HepG2 (cell line): ENCODE measurements around the gene SSC5D. TPM values are rescaled to one million over a fixed set of nuclear protein-coding genes. Genes with fewer than 3 reads are reported as not detected.
A peak's percentile ranks its signal among the peaks of the same experiment; 100 is the strongest.

Experiments used
- HDAC2 ChIP-seq: sonication (generic); formaldehyde crosslinking; IDR thresholded peaks from 2 replicates; pipeline ENCODE4 v1.4.0; 2020; ENCODE audit warnings: missing genetic modification reagents
- HNF4G ChIP-seq, 2 experiments: sonication (generic) in 1 of 2; formaldehyde crosslinking in 1 of 2; IDR thresholded peaks; 2 replicates each; pipeline versions ENCODE4 v1.4.0 to v1.6.1; 2011 to 2020; ENCODE audit warnings: borderline replicate concordance in 2 of 2, low read depth in 2 of 2, mild to moderate bottlenecking in 2 of 2, low read length in 1 of 2, missing genetic modification reagents in 1 of 2, moderate library complexity in 1 of 2
- SRY ChIP-seq: sonication (generic); formaldehyde crosslinking; IDR thresholded peaks from 2 replicates; pipeline ENCODE4 v1.8.0; 2022; ENCODE audit warnings: mild to moderate bottlenecking, missing genetic modification reagents
- ZBTB7B ChIP-seq: sonication (generic); formaldehyde crosslinking; IDR thresholded peaks from 2 replicates; pipeline ENCODE4 v1.4.0; 2020; ENCODE audit warnings: missing genetic modification reagents
- ZC3H4 ChIP-seq: sonication (generic); formaldehyde crosslinking; IDR thresholded peaks from 2 replicates; pipeline ENCODE4 v1.4.0; 2020; ENCODE audit warnings: missing genetic modification reagents, borderline replicate concordance
- ZNF337 ChIP-seq: sonication (generic); formaldehyde crosslinking; IDR thresholded peaks from 2 replicates; pipeline ENCODE4 v1.5.1; 2020; ENCODE audit warnings: missing genetic modification reagents, low read depth, mild to moderate bottlenecking, borderline replicate concordance
- ZNF788 ChIP-seq: sonication (generic); formaldehyde crosslinking; IDR thresholded peaks from 2 replicates; pipeline ENCODE4 v1.5.0; 2020; ENCODE audit warnings: mild to moderate bottlenecking, missing genetic modification reagents, borderline replicate concordance
- polyA plus RNA-seq, 8 experiments: library from polyadenylated mRNA; depleted of rRNA in 3 of 8; stranded (reverse) in 7 of 8; unstranded in 1 of 8; fragments of >200 nt; fragmentation: Illumina TruSeq in 4 of 8; extraction: Trizol in 4 of 8; gene quantifications; 2 replicates each; pipeline versions ENCODE4 v1.2.1 to v1.2.3, GENCODE V29; 2011 to 2016; ENCODE audit warnings: low read depth in 4 of 8, missing spikeins in 1 of 8, mixed read lengths in 1 of 8; ENCODE audit not compliant: insufficient read depth in 1 of 8
- total RNA-seq, 5 experiments: library from RNA; depleted of rRNA; stranded (reverse); fragments of >200 nt; fragmentation: Illumina TruSeq; extraction: Trizol; gene quantifications; 2 replicates each; pipeline ENCODE4 v1.2.3, GENCODE V29; 2016; ENCODE audit warnings: low read depth in 1 of 5
- TF ChIP-seq, protein P1 (sequence below): sonication (generic); formaldehyde crosslinking; IDR thresholded peaks from 2 replicates; pipeline ENCODE4 v1.5.0; 2020; ENCODE audit warnings: mild to moderate bottlenecking, missing genetic modification reagents, borderline replicate concordance
- TF ChIP-seq, protein P2 (sequence below): sonication (generic); formaldehyde crosslinking; IDR thresholded peaks from 2 replicates; pipeline ENCODE4 v1.9.0; 2021; ENCODE audit warnings: mild to moderate bottlenecking, missing genetic modification reagents
- TF ChIP-seq, protein P3 (sequence below): sonication (generic); formaldehyde crosslinking; IDR thresholded peaks from 2 replicates; pipeline ENCODE4 v1.8.1; 2023; ENCODE audit warnings: mild to moderate bottlenecking, missing genetic modification reagents, borderline replicate concordance
- TF ChIP-seq, protein P4 (sequence below): IDR thresholded peaks from 2 replicates; pipeline ENCODE4 v1.6.1; 2016

The SSC5D gene
- total and polyA plus RNA-seq, 2 of the 13 experiments (the other 11 are each of a cell fraction or from before 2014, with no cell fraction given) = not detected

DNA sequence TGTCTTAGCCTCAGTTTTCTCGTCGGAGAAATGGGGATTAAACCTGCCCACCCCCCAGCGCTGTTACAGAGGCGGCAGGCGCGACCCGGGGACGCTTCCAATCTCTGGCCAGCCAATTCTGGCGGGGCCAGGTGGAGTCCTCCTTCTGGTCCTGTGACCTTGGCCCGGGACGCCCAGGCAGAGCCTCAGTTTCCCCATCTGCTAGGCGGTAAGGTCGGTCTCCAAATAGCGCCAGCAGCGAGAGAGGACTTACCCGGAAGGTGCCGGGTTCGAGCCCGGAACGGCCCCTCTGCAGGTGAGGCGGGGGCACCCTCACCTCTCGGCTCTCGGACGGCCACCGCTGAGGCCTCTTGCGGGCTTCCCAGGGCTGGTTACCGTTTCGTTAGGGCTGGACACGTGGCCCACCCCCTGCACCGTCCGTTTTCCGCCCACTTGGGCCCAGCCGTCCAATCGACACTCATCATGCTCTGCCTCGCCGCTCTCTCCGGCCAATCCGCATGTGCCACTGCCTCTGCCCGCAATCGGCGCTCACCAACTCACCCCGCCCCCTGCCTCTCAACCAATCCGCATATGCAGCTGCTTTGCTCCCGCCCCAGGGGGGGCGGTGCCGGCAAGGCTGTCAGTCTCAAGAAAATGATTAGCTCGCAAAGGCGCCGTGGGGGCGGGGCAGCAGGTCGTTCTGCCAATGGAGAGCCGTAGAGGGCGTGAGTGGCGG, 26.8 kb upstream of the SSC5D start, which contains the start of gene ISOC2 (continued):
- TF ChIP-seq, protein P1, sequence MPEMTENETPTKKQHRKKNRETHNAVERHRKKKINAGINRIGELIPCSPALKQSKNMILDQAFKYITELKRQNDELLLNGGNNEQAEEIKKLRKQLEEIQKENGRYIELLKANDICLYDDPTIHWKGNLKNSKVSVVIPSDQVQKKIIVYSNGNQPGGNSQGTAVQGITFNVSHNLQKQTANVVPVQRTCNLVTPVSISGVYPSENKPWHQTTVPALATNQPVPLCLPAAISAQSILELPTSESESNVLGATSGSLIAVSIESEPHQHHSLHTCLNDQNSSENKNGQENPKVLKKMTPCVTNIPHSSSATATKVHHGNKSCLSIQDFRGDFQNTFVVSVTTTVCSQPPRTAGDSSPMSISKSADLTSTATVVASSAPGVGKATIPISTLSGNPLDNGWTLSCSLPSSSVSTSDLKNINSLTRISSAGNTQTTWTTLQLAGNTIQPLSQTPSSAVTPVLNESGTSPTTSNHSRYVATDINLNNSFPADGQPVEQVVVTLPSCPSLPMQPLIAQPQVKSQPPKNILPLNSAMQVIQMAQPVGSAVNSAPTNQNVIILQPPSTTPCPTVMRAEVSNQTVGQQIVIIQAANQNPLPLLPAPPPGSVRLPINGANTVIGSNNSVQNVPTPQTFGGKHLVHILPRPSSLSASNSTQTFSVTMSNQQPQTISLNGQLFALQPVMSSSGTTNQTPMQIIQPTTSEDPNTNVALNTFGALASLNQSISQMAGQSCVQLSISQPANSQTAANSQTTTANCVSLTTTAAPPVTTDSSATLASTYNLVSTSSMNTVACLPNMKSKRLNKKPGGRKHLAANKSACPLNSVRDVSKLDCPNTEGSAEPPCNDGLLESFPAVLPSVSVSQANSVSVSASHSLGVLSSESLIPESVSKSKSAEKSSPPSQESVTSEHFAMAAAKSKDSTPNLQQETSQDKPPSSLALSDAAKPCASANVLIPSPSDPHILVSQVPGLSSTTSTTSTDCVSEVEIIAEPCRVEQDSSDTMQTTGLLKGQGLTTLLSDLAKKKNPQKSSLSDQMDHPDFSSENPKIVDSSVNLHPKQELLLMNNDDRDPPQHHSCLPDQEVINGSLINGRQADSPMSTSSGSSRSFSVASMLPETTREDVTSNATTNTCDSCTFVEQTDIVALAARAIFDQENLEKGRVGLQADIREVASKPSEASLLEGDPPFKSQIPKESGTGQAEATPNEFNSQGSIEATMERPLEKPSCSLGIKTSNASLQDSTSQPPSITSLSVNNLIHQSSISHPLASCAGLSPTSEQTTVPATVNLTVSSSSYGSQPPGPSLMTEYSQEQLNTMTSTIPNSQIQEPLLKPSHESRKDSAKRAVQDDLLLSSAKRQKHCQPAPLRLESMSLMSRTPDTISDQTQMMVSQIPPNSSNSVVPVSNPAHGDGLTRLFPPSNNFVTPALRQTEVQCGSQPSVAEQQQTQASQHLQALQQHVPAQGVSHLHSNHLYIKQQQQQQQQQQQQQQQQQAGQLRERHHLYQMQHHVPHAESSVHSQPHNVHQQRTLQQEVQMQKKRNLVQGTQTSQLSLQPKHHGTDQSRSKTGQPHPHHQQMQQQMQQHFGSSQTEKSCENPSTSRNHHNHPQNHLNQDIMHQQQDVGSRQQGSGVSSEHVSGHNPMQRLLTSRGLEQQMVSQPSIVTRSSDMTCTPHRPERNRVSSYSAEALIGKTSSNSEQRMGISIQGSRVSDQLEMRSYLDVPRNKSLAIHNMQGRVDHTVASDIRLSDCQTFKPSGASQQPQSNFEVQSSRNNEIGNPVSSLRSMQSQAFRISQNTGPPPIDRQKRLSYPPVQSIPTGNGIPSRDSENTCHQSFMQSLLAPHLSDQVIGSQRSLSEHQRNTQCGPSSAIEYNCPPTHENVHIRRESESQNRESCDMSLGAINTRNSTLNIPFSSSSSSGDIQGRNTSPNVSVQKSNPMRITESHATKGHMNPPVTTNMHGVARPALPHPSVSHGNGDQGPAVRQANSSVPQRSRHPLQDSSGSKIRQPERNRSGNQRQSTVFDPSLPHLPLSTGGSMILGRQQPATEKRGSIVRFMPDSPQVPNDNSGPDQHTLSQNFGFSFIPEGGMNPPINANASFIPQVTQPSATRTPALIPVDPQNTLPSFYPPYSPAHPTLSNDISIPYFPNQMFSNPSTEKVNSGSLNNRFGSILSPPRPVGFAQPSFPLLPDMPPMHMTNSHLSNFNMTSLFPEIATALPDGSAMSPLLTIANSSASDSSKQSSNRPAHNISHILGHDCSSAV = peak; percentile 55; the same call in 1 of the 2 replicates
- TF ChIP-seq ZBTB7B (CRISPR knock-in tag) = 0 out of 2 replicates have a peak, but pooled peaks have one; percentile 13
- TF ChIP-seq, protein P2, sequence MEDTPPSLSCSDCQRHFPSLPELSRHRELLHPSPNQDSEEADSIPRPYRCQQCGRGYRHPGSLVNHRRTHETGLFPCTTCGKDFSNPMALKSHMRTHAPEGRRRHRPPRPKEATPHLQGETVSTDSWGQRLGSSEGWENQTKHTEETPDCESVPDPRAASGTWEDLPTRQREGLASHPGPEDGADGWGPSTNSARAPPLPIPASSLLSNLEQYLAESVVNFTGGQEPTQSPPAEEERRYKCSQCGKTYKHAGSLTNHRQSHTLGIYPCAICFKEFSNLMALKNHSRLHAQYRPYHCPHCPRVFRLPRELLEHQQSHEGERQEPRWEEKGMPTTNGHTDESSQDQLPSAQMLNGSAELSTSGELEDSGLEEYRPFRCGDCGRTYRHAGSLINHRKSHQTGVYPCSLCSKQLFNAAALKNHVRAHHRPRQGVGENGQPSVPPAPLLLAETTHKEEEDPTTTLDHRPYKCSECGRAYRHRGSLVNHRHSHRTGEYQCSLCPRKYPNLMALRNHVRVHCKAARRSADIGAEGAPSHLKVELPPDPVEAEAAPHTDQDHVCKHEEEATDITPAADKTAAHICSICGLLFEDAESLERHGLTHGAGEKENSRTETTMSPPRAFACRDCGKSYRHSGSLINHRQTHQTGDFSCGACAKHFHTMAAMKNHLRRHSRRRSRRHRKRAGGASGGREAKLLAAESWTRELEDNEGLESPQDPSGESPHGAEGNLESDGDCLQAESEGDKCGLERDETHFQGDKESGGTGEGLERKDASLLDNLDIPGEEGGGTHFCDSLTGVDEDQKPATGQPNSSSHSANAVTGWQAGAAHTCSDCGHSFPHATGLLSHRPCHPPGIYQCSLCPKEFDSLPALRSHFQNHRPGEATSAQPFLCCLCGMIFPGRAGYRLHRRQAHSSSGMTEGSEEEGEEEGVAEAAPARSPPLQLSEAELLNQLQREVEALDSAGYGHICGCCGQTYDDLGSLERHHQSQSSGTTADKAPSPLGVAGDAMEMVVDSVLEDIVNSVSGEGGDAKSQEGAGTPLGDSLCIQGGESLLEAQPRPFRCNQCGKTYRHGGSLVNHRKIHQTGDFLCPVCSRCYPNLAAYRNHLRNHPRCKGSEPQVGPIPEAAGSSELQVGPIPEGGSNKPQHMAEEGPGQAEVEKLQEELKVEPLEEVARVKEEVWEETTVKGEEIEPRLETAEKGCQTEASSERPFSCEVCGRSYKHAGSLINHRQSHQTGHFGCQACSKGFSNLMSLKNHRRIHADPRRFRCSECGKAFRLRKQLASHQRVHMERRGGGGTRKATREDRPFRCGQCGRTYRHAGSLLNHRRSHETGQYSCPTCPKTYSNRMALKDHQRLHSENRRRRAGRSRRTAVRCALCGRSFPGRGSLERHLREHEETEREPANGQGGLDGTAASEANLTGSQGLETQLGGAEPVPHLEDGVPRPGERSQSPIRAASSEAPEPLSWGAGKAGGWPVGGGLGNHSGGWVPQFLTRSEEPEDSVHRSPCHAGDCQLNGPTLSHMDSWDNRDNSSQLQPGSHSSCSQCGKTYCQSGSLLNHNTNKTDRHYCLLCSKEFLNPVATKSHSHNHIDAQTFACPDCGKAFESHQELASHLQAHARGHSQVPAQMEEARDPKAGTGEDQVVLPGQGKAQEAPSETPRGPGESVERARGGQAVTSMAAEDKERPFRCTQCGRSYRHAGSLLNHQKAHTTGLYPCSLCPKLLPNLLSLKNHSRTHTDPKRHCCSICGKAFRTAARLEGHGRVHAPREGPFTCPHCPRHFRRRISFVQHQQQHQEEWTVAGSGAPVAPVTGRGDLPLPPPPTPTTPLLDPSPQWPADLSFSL = no peak
- TF ChIP-seq, protein P3, sequence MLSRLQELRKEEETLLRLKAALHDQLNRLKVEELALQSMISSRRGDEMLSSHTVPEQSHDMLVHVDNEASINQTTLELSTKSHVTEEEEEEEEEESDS (CRISPR knock-in tag) = no peak
- peak; percentile 78; the same call in 1 of the 2 replicates for TF ChIP-seq HNF4G (IDR thresholded peaks at IDR 0.05; ENCODE audit: borderline replicate concordance, low read depth, low read length)
- TF ChIP-seq HNF4G (CRISPR knock-in tag; IDR thresholded peaks at IDR 0.05; ENCODE audit: borderline replicate concordance, low read depth) = peak; percentile 35; the same call in 1 of the 2 replicates
- peak; percentile 52; the same call in 1 of the 2 replicates for TF ChIP-seq ZNF337 (CRISPR knock-in tag)
- TF ChIP-seq SRY (CRISPR knock-in tag) = no peak; the same call in 1 of the 2 replicates
- TF ChIP-seq, protein P4, sequence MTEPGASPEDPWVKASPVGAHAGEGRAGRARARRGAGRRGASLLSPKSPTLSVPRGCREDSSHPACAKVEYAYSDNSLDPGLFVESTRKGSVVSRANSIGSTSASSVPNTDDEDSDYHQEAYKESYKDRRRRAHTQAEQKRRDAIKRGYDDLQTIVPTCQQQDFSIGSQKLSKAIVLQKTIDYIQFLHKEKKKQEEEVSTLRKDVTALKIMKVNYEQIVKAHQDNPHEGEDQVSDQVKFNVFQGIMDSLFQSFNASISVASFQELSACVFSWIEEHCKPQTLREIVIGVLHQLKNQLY (CRISPR knock-in tag) = peak; percentile 74
- peak; percentile 83 for TF ChIP-seq HDAC2 (CRISPR knock-in tag)
- TF ChIP-seq ZC3H4 (CRISPR knock-in tag) = no peak
- TF ChIP-seq ZNF788 (CRISPR knock-in tag) = peak; percentile 90; the same call in 1 of the 2 replicates
